ENCODE data around the gene DENND1A.

The DENND1A gene

GRCh38 chr9:123614306-123615263, 315.3 kb downstream of the DENND1A start:
- DNase-seq (ENCODE audit: low spot score), result no peak

GRCh38 chr9:123611226-123611625, 318.7 kb downstream of the DENND1A start:
- no peak for DNase-seq (ENCODE audit: low spot score)

DNA sequence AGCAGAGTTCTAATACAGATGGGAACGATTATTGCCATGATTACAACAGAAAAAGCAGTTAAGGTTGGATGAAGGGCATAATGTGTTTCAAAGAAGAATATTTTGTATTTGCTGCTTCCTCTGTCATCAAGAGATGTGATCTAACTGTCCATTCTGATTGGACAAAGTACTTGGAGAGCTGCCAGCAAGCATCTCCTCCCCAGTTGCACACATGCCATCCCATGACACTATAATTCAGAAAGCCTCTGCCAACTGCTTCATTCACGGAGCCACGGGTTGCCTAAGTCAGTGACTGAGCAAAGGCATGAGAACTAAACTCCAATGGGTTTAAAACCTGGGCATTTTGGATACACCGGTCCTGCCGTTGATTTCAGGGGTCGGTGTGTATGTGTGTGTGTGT, 320.1 kb downstream of the DENND1A start:
- DNase-seq (ENCODE audit: low spot score), result no peak

DNA sequence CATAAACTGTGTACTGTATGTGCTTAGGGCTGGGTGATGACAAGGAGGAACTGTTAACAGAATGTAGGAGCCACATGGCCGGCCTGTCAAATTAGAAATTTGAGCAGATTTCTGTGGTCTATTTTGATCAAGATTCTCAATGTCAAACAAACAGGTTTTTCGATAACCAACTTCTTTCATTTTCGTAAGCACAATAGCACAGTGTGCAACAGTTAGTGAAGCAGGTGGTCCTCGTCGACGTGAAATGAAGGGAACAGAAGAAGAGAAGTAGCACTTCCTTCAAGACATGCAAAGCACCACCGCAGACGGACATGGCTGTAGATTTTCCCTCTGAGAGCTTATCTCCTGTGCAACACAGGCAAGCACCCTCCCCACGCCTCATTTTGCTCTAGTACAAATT, 321.8 kb downstream of the DENND1A start:
- DNase-seq (ENCODE audit: low spot score), result no peak

DNA sequence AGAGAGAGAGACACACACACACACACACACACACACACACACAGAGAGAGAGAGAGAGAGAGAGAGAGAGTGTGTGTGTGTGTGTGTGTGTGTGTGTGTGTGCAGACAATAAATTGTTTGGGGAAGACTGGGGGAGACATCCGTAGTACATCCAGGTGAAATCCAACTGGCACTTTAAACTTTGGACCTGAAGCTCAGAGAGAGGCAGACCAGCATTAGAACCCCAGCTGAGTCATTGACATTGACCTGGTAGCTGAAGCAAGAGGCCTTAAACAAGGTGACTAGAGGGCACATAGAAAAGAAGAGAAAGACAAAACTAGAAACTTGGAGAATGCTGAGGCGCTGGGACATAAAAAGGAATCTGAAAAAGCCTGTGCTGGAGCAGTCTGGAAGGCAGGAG, 322.4 kb downstream of the DENND1A start:
- DNase-seq (ENCODE audit: low spot score), result peak; percentile 16

DNA sequence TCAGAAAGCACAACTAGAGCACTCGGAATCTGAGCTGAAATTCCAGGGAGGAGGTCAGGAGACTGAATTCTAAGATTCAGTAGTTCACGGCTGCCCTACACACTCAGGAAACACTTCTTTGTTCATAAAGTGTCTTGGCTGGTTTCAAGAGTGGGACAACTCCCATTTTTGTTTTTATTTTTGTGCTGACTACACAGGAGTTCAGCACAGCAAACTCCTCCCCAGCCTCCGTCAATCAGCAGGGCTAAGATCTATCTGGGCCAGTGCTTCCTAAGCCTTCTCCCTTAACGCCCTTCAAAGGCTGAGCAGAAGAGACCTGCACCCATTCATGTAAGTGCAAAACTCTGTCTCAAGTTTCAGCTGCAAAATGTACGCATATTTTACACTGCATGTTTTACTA, 323.8 kb downstream of the DENND1A start:
- DNase-seq (ENCODE audit: low spot score), result no peak

GRCh38 chr9:123605286-123605685, 324.6 kb downstream of the DENND1A start:
- no peak for DNase-seq (ENCODE audit: low spot score)

DNA sequence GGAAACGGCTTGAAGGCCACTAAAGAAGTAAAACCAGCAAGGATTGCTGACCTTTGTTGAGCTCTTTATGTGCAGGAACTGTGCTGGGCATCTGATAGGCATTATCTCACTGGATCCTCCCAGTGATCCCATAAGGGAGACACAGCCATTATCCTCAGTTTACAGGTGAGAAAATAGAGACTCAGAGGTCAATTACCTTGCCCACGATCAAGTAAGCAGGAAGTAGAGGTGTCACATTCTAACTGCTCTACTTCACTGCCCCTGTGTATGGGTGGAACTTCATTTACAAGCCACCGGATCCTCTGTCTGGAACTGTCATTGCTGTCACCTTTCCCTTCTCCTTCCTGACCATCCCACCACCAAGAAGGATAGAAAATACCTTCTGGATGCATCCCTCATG, 325.1 kb downstream of the DENND1A start:
- DNase-seq (ENCODE audit: low spot score), result no peak

GRCh38 chr9:123601828-123602227, 328.1 kb downstream of the DENND1A start:
- no peak for DNase-seq (ENCODE audit: low spot score)

GRCh38 chr9:123599781-123600180, 330.1 kb downstream of the DENND1A start:
- no peak for DNase-seq (ENCODE audit: low spot score)

DNA sequence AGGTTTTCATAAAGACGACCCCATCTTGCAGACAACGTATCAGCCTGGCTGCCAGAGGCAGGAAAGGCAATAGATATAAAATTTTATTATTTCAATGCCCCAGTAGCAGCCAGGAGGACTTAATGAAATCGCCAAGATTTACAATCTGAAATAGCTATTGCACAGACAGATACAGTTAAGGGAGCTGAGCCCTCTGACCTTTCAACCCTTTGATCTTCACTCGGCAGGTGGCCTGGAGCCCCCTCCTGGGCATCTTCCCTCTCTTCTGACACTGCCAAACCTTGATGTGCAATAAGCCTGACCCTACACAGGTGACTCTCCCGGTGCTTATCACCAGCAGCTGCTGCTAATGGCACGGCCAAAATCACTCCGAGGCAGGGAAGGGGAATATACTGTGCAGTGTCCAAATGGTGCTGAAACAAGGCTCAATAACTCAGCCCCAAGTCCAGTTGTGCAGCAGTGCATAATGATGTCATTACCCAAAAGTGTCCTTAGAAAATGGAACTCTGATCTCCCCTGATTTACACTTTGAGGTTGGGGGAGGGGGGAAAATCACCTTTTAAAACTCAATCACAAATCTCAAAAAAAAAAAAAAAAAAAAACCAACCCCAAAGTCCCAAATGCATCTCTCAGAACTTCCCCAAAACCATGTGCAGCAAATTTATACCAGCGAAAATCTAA, 331.9 kb downstream of the DENND1A start:
- no peak for DNase-seq (ENCODE audit: low spot score)

DNA sequence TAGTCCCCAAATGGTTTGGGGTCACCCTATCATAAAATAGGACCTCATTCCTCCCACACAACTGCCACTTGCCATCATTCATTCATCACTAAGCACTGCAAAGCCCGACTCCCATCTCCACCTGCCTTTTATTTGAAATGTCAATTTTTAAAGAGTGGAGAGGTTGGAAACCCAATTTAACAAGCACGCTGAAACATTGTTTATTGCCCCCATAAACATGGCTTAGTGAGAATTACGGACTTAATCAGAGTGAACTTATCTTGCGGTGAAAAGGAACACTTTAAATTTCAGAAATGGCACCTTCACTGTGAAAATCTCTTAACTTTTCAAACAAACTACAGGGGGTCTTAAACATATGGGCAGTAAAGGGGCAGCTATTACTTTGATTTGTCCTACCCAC, 332.9 kb downstream of the DENND1A start:
- no peak for DNase-seq (ENCODE audit: low spot score)

- no peak for DNase-seq (ENCODE audit: low spot score)
Observed at GRCh38 chr9:123591283-123591682, 338.6 kb downstream of the DENND1A start.

DNA sequence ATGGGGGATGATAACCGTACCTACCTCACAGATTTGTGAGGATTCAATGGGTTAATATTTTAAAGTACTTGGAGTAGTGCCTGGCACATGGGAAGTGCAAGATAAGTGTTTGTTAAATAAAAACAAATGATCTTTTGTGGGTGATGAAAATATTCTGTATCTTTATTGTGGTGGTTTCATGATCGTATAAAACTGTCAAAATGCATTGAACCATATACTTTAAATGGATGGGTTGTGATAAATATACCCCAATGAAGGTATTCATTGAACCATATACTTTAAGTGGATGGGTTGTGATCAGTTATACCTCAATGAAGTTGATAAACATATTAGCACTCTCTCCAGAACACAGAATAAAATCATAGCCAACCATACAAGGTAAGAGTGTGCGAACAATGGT, 339.4 kb downstream of the DENND1A start:
- no peak for DNase-seq (ENCODE audit: low spot score)

- DNase-seq (ENCODE audit: low spot score), result no peak
Observed at GRCh38 chr9:123589361-123590239, 340.3 kb downstream of the DENND1A start.

- DNase-seq (ENCODE audit: low spot score), result no peak
Observed at GRCh38 chr9:123586275-123586674, 343.7 kb downstream of the DENND1A start.

GRCh38 chr9:123584202-123585176, 345.4 kb downstream of the DENND1A start:
- no peak for DNase-seq (ENCODE audit: low spot score)

- no peak for DNase-seq (ENCODE audit: low spot score)
Observed at GRCh38 chr9:123583646-123584045, 346.3 kb downstream of the DENND1A start.

GRCh38 chr9:123571240-123571639, 358.7 kb downstream of the DENND1A start:
- no peak for DNase-seq (ENCODE audit: low spot score)

- no peak for DNase-seq (ENCODE audit: low spot score)
Observed at GRCh38 chr9:123568691-123569688, 360.9 kb downstream of the DENND1A start.
